Inferior parietal cortex (tissue), 1 donor: ENCODE results near the gene IGSF3.
"Not testable (repeated sequence)": the region's sequence is repeated elsewhere in the genome, so short reads cannot be mapped to it uniquely, and the experiment has no call there.

Experiments used
- DNase-seq: peaks from one replicate; pipeline ENCODE4 v3.0.0-alpha.2; 2016; ENCODE audit errors: extremely low spot score

The IGSF3 gene

GRCh38 chr1:116629441-116629840 lies 38.1 kb downstream of the IGSF3 start:
- DNase-seq: not testable (repeated sequence)

GRCh38 chr1:116628448-116628847 lies 39.1 kb downstream of the IGSF3 start:
- no peak for DNase-seq

GRCh38 chr1:116627357-116627756 lies 40.2 kb downstream of the IGSF3 start:
- not testable (repeated sequence) for DNase-seq

DNA sequence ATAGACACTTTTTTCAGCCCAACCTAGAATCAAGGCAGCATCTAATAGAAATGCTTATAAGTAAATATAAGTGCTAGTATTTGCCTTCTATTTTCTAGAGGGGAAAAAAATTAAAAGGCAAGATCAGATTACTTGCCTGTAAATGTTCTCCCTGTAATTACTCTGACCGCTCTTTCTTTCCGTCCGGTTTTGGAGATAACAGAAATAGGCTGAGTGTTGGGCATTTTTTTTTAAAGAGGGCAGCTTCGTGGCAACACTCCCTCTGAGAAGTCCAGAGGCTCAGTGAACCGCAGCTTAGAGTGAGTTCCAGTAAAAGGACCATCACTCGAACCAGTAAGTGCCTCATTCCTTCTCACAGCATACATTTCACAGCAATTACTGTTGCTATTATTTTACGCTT lies 40.6 kb downstream of the IGSF3 start:
- not testable (repeated sequence) for DNase-seq

DNA sequence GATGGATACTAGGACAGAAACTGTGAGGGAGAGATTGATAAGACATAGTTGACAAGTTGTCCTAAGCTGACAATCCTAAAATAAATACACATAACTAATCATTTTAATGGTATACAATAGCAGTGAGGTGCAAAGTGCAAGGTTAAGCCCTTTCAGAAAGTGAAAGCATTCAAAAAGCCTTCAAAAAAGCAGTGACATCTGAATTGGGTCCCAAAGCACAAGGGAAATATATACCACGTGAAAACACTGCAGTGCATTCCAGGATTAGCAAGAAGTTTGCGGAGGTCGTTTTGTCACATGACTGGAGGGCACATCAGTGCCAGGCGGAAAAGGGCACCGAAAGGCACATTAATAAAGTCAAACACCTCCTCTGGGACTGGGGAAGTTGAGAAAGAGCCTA lies 42.4 kb downstream of the IGSF3 start:
- not testable (repeated sequence) for DNase-seq

- DNase-seq: no peak
These were observed 43.5 kb downstream of the IGSF3 start for GRCh38 chr1:116624040-116624439.

GRCh38 chr1:116622496-116622895 lies 45.0 kb downstream of the IGSF3 start:
- DNase-seq: not testable (repeated sequence)

DNA sequence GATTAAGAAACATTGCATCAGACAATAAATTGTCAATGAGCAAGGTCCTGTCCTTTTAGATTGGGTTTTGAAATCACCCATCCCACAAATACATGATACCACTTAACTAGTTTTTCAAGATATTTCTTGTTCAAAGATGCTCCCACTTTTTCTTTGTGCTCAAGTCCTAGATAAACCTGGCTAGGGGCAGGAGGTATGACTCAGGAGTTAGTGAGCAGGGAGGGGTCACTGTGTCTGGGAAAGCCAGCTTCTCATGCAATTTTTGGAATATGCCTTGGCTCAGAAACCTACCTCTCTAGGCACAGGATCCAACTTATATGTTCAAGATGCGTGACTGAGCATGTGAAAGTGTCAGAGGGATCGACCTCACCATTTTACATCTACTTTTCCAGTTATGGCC lies 45.8 kb downstream of the IGSF3 start:
- not testable (repeated sequence) for DNase-seq

DNA sequence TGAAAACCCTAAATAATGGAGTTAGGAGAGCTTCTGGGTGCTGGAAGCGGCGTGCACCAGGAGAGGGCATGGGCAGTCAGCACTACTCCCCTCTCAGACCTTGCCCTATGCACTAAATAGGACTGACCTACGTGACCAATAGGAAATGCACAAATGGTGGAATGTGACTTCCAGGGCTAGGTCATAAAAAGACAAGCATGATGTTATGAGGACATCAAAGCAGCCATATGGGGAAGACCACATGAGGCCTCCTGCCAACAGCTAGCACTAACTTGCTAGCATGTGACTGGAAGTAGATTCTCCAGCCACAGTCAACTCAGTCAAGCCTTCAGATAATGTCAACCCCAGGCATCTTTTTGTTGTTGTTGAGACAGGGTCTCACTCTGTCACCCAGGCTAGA lies 47.1 kb downstream of the IGSF3 start:
- not testable (repeated sequence) for DNase-seq

DNA sequence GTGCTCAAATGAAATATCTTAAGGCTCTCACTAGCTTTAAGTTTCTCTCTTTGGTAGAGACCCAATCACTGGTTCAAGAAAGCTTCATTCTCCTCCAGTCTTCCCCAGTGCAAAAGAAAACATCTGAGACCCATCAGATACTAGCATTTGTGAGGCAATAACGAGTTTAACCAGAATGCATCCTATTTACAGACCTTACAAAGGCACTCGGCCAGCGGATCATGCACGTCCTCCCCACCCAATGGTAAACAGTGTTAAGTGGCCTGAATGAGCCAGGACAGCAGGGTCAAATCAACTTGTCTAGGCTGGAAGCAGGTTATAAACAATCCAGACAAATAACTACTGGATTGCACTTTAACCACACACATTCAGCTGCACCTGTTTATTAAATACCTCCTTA lies 48.4 kb downstream of the IGSF3 start:
- not testable (repeated sequence) for DNase-seq

DNA sequence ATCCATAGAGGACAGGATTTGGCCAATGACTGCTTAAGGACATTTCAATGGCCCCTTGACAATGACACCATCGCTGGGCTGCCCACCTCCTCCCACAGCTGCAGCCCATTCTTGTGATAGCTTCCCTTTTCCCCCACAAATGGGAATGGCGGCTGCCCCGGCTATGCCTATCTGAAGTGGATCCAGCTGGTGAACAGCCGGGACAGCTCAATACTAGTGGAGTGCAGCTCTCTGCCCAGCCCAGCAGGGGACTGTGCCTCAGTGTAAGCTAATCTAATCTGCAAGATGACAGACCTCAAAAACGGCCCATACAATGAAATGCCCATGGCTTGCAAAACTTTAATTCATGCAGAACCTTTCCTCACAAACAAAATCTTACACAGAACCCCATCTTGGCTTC lies 49.7 kb downstream of the IGSF3 start:
- not testable (repeated sequence) for DNase-seq

DNA sequence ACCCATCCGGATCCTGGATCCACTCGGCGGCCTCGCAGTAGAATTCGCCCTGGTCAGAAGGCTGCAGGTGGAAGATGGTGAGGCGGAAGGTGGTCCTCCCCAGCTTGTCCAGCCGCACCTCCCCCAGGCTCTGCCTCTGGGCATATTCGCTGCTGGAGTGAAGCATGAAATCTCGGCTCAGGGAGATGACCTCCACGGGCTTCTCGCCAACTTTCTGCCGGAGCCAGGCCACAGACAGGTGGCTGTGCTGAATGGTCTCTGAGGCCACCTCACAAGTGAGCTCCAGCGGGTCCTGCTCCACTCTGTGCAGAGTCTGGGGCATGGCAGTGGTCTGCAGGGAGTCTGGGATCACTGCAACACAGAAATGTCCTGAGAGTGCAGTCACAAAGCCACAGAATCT lies 53.7 kb downstream of the IGSF3 start:
- DNase-seq: not testable (repeated sequence)

DNA sequence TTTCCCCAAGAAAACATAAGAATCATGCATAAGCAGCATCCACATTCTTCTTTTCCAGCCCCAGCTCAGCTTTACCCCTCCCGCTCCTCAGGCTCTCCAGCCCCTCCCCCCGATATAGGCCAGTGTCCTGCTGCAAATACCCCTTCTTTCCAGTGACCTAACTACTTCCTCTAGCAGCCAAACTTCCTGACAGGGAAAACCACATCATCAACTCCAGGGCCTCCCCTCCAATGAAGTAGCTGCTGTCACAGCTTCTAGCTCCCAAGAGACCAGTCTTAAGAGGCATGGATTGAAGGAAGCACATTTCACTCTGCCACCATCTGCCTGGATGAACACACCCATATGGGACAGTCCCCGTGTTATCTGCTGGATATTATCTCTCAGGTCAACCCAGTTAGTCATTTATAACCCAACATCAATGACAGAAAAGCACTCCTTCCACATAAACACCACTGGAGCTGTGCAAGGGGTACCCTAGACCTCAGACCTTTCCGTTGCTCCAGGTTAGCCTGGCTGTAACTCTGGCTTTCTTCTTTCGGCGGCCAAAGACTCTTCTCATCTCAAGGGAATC lies 57.6 kb downstream of the IGSF3 start:
- DNase-seq: not testable (repeated sequence)

DNA sequence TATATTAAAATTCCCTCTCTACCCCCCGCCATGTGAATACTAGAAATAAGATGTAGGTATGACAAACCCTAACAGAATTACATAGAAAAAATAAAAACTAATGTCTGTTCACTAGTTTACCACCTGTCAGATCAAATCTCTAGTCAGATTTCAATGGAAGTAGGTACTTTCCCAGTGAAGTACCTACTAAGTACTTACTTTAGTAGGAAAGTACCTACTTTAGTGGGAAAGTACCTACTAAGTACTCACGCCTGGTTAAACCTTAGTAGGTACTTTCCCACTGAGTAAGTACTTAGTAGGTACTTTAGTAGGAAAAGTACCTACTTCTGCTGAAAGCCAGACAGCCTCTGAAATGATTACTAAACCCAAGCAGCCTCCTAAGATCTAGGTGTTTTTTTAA lies 58.7 kb downstream of the IGSF3 start:
- not testable (repeated sequence) for DNase-seq

DNA sequence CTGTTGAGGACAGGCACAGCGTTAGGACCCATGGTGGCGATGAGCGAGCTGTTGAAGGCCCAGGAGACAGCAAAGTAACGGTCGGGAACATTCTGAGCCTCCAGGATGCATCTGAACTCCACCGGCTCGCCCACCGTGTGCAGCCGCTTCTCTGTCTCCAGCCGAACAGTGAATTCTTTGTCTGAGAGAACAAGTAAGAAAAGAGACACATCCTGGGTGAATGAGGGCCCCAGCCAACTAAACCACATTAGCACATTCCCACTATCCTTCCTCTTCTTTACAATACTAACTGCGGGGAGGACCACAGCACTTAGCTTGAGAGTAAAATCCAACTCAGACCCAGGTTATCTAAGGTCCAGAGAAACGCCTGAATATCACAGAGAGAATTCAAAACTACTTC lies 59.4 kb downstream of the IGSF3 start:
- not testable (repeated sequence) for DNase-seq

DNA sequence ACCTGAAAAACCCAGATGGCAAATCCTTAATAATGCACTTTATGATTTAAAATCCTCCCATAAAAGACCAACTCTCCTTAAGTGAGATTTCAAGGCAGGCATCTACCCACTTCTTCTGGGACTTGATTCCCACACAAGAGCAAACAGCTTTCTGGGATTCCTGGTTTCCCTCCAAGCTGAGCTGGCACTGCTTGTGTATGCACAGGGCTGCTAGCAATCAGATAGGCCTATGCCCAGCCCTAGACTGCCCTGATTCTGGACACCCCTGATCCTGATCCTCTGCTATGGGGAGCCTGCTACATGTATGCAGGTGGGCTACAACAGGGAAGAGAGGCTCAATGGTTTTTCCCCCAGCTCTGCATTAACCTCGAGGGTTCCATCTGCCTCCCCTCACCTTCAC lies 60.1 kb downstream of the IGSF3 start:
- not testable (repeated sequence) for DNase-seq

- not testable (repeated sequence) for DNase-seq
These were observed 61.5 kb downstream of the IGSF3 start for GRCh38 chr1:116606067-116606466.

GRCh38 chr1:116605315-116605714 lies 62.2 kb downstream of the IGSF3 start:
- no peak for DNase-seq

DNA sequence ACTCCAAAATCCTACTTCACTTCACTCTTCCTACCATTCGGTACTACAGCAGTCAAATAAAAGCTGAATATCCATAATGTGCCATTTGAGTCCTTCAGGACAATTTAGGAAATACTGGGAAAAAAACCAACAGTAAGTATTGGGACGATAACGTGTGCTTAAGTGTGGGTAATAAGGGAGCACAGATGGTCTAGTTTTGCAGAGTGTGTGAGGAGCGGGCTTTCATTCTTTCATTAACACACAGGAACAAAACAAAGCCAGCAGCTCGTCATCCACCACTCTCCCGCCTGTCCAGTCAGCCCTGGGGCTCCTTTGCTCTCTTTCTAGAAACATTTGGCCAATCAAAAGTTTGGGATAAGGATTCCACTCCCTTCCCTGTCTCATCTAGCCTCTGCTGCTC lies 63.1 kb downstream of the IGSF3 start:
- DNase-seq: not testable (repeated sequence)

DNA sequence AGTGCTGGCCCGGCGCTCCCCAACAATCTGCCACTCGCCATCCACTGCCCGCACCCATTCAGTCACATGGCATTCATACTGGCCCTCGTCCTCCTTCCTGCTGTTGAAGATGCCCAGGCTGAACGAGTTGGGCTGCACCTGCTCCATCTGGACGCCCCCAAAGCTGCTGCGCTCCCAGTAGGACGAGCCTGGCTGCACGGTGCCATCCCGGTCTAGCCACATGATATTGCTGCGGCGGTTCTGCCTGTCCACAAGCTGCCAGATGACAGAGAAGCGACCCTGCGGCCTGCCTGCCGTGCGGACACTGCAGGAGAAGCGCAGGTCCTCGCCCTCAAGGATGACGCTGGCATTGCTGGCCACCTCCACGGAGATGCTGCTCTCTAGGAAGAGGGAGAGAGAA lies 63.9 kb downstream of the IGSF3 start:
- not testable (repeated sequence) for DNase-seq

DNA sequence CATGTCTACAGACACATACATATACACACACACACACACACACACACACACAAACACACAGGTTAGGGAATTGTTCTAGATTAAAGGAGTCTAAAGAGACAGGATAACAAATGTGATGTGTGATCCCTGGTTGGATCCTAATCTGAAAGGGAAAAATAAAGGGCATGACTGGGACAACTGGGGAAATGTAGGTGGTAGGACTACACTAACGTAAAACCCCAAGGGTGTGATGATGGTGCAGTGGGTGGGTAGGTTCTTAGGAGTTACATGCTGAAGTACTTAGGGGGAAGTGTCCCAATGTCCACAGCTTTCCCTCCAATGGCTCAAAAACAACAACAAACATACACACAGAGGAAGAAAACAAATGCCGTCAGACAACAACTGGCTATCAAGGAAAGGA lies 68.2 kb downstream of the IGSF3 start:
- DNase-seq: not testable (repeated sequence)

GRCh38 chr1:116598420-116599036 lies 69.0 kb downstream of the IGSF3 start:
- DNase-seq: not testable (repeated sequence)

DNA sequence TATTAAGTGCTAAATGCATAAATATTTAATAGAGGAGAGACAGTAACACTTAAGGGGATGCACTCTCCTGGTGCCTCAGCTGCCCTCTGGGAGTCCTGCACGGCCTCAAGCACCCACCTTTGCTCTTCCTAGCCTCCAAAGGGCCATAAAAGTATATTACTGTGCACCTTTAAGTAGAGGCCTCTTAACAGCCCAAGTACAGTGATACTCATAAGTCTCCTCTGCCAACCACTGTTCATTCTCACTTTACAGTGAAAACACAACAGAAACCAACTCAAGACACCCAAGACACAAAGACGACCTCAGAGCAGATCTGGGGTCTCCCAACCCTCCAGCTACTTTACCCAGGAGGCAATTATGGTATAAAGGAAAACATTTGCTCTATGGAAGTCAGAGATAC lies 70.1 kb downstream of the IGSF3 start:
- DNase-seq: not testable (repeated sequence)
